Liver (tissue), 3 donors: ENCODE results near the gene PTCH2.

Source experiments
- CTCF ChIP-seq: fragments of 150-350 bp; IDR thresholded peaks from 2 replicates; pipeline ENCODE4 v1.5.1; 2017; ENCODE audit warnings: improper control_type of control experiment, low read depth, low read length; ENCODE audit not compliant: missing input control
- EGR1 ChIP-seq, 2 donors: IDR thresholded peaks; 2 replicates each; pipeline ENCODE4 v1.6.1; 2016 to 2018; ENCODE audit warnings: antibody characterized with exemption in 2 of 2, low read depth in 2 of 2
- GABPA ChIP-seq, 2 donors: IDR thresholded peaks in 1 of 2; conservative IDR thresholded peaks in 1 of 2; 2 replicates each; pipeline ENCODE4 v1.6.1; 2016; ENCODE audit warnings: antibody characterized with exemption in 2 of 2, mild to moderate bottlenecking in 1 of 2, moderate library complexity in 1 of 2
- SP1 ChIP-seq: IDR thresholded peaks from 2 replicates; pipeline ENCODE4 v1.6.1; 2018; ENCODE audit warnings: antibody characterized with exemption, mild to moderate bottlenecking
- donor health status: healthy.
- donor health status: healthy.

DNA sequence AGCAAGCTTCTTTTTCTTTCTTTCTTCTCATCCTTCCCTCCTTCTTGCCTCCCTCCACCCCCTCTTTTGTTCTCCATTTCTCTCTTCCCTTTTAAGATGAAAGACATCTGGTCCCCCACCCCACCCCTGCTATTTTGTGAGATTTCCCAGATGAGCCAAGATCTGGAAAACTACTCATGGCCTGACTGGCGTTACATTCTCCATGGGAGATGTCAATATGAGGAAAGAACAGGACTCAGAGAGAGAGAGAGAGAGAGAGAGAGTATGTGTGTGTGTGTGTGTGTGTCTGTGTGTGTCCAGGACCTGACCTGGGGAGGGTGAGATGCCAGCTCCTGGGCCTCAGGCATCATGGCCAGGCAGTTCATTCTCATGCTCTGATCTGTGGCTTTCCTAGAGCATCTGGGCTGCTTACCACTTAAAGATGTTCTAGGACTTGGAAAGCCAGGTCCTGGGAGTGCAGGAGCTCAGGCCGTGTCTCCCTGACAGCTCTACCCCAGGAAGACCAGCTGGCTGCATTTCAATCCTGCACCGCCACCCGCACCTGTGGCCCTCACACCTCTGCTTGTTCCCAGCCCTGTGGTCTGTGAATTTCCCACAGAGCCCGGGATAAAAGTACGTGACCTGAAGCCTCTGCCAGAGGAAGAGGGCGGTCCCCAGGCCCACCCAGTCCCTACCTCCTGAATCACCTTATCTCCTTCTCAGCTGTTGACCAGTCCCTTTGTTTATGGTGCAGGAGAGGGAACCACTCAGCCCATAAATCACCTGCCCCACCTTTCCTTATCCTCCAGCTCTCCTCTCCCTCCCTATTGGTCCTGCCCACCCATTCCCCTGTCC is 51.9 kb downstream of the PTCH2 start:
- TF ChIP-seq CTCF (no peak), GABPA (IDR thresholded peaks at IDR 0.05 in 1 of 2, conservative IDR thresholded peaks at IDR 0.05 in 1 of 2) (no peak), SP1 (no peak), EGR1 (IDR thresholded peaks at IDR 0.05; ENCODE audit: low read depth in 2 of 2) (no peak)
